WTC11 (cell line): ENCODE measurements around the gene VAMP1.

Experiments
- ATF3 ChIP-seq: sonication (generic); formaldehyde crosslinking; conservative IDR thresholded peaks from 2 replicates; pipeline ENCODE4 v1.8.1; 2022; ENCODE audit warnings: mild to moderate bottlenecking, missing genetic modification reagents
- CTCF ChIP-seq: fragments of 200-600 bp; IDR thresholded peaks from 2 replicates; pipeline ENCODE4 v1.8.0; 2022; ENCODE audit warnings: antibody characterized with exemption
- USF1 ChIP-seq: sonication (generic); formaldehyde crosslinking; IDR thresholded peaks from 2 replicates; pipeline ENCODE4 v1.8.0; 2022; ENCODE audit warnings: mild to moderate bottlenecking, missing genetic modification reagents
- ZNF138 ChIP-seq: sonication (generic); formaldehyde crosslinking; conservative IDR thresholded peaks from 2 replicates; pipeline ENCODE4 v1.8.1; 2022; ENCODE audit warnings: mild to moderate bottlenecking, moderate library complexity, missing genetic modification reagents
- ZNF281 ChIP-seq: sonication (generic); formaldehyde crosslinking; IDR thresholded peaks from 2 replicates; pipeline ENCODE4 v1.8.0; 2023; ENCODE audit warnings: mild to moderate bottlenecking, missing genetic modification reagents

GRCh38 chr12:6462234-6462995, 8.1 kb downstream of the VAMP1 start:
- TF ChIP-seq CTCF (no peak), USF1 (CRISPR knock-in tag) (no peak), ZNF138 (CRISPR knock-in tag) (no peak), ZNF281 (CRISPR knock-in tag) (no peak), ATF3 (CRISPR knock-in tag) (no peak)
